HepG2 (cell line): Measurements from ENCODE around the gene ATAD1. TPM values are rescaled to one million over a fixed set of nuclear protein-coding genes. Genes with fewer than 3 reads are reported as not detected.
A peak's percentile ranks its signal among the peaks of the same experiment; 100 is the strongest.

Experiments used
- DPF2 ChIP-seq: sonication (generic); formaldehyde crosslinking; IDR thresholded peaks from 2 replicates; pipeline ENCODE4 v1.4.0; 2020; ENCODE audit warnings: mild to moderate bottlenecking, low read depth, missing genetic modification reagents, borderline replicate concordance
- GABPB1 ChIP-seq: IDR thresholded peaks from 2 replicates; pipeline ENCODE4 v1.6.1; 2016; ENCODE audit warnings: mild to moderate bottlenecking, missing genetic modification reagents, moderate library complexity, missing compliant biosample characterization
- NR3C1 ChIP-seq: sonication (generic); formaldehyde crosslinking; IDR thresholded peaks from 2 replicates; pipeline ENCODE4 v1.4.0; 2020; ENCODE audit warnings: missing genetic modification reagents
- SATB2 ChIP-seq: sonication (generic); formaldehyde crosslinking; IDR thresholded peaks from 2 replicates; pipeline ENCODE4 v1.5.0; 2020; ENCODE audit warnings: missing genetic modification reagents
- THAP11 ChIP-seq: IDR thresholded peaks from 2 replicates; pipeline ENCODE4 v1.6.1; 2016; ENCODE audit warnings: missing biosample characterization, missing genetic modification reagents
- YEATS2 ChIP-seq: sonication (generic); formaldehyde crosslinking; IDR thresholded peaks from 2 replicates; pipeline ENCODE4 v1.4.0; 2020; ENCODE audit warnings: missing genetic modification reagents, borderline replicate concordance
- ZNF761 ChIP-seq: sonication (generic); formaldehyde crosslinking; conservative IDR thresholded peaks from 2 replicates; pipeline ENCODE4 v1.4.0; 2020; ENCODE audit warnings: mild to moderate bottlenecking, missing genetic modification reagents
- ZNF777 ChIP-seq: sonication (generic); formaldehyde crosslinking; IDR thresholded peaks from 2 replicates; pipeline ENCODE4 v1.4.0; 2020; ENCODE audit warnings: missing genetic modification reagents
- polyA plus RNA-seq, 8 experiments: library from polyadenylated mRNA; depleted of rRNA in 3 of 8; stranded (reverse) in 7 of 8; unstranded in 1 of 8; fragments of >200 nt; fragmentation: Illumina TruSeq in 4 of 8; extraction: Trizol in 4 of 8; gene quantifications; 2 replicates each; pipeline versions ENCODE4 v1.2.1 to v1.2.3, GENCODE V29; 2011 to 2016; ENCODE audit warnings: low read depth in 4 of 8, missing spikeins in 1 of 8, mixed read lengths in 1 of 8; ENCODE audit not compliant: insufficient read depth in 1 of 8
- total RNA-seq, 5 experiments: library from RNA; depleted of rRNA; stranded (reverse); fragments of >200 nt; fragmentation: Illumina TruSeq; extraction: Trizol; gene quantifications; 2 replicates each; pipeline ENCODE4 v1.2.3, GENCODE V29; 2016; ENCODE audit warnings: low read depth in 1 of 5
- TF ChIP-seq, protein P1 (sequence below): IDR thresholded peaks from 2 replicates; pipeline ENCODE4 v1.6.1; 2016; ENCODE audit warnings: low read depth
- TF ChIP-seq, protein P2 (sequence below): sonication (generic); formaldehyde crosslinking; conservative IDR thresholded peaks from 2 replicates; pipeline ENCODE4 v1.4.0; 2020; ENCODE audit warnings: missing genetic modification reagents
- TF ChIP-seq, protein P3 (sequence below): sonication (generic); formaldehyde crosslinking; IDR thresholded peaks from 2 replicates; pipeline ENCODE4 v1.5.1; 2020; ENCODE audit warnings: missing genetic modification reagents, mild to moderate bottlenecking, borderline replicate concordance
- TF ChIP-seq, protein P4 (sequence below): sonication (generic); formaldehyde crosslinking; IDR thresholded peaks from 2 replicates; pipeline ENCODE4 v1.4.0; 2020; ENCODE audit warnings: missing genetic modification reagents
- TF ChIP-seq, protein P5 (sequence below): sonication (generic); formaldehyde crosslinking; IDR thresholded peaks from 2 replicates; pipeline ENCODE4 v1.4.0; 2020; ENCODE audit warnings: missing genetic modification reagents
- TF ChIP-seq, protein P6 (sequence below), 2 experiments: fragments of 450-650 bp in 1 of 2; sonication (generic) in 1 of 2; formaldehyde crosslinking; IDR thresholded peaks; 2 replicates each; pipeline versions ENCODE4 v1.5.0 to v1.8.0; 2020 to 2022; ENCODE audit warnings: mild to moderate bottlenecking in 1 of 2, missing genetic modification reagents in 1 of 2
- TF ChIP-seq, protein P7 (sequence below): sonication (generic); formaldehyde crosslinking; IDR thresholded peaks from 2 replicates; pipeline ENCODE4 v1.8.0; 2022; ENCODE audit warnings: missing genetic modification reagents, low read depth, mild to moderate bottlenecking, borderline replicate concordance

ATAD1 gene
- total and polyA plus RNA-seq, 2 of the 13 experiments (the other 11 are each of a cell fraction or from before 2014, with no cell fraction given) = 14.9 to 28.2 TPM

DNA sequence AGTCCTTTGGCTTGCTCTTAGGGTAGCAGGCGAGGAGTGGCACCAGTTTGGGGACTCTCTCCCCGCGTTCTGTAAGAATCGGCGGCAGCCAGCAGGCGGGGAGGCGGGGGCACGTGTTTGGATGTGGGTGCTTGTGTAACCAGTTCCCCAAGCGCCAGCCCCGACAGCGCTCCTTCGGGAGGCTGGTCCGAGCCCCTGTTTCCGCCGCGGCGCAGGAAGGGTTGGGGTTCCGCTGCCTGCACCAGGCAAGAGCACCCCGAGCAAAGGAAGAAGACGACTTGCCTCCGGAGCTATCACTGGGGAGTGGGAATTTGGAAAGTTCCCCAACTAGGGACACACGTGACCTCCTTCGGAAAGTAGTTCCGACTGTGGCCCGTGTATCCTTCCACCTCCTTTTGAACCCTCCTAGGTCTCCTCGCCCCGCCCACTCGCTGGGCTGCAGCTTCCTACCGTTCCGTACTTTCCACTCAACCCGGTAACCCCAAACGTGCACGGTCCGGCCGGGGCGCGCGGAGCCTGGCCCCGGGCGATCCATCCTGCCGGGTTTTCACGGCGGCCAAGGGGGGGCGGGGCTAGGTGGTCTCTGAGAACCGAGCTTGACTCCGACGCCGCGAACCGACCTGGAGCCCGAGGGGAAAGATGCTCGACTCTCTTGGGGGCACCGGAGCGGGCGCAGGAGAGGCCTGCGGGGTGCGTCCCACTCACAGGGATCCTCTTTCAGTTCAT lies 44.1 kb upstream of the ATAD1 start (continued):
- TF ChIP-seq, protein P1, sequence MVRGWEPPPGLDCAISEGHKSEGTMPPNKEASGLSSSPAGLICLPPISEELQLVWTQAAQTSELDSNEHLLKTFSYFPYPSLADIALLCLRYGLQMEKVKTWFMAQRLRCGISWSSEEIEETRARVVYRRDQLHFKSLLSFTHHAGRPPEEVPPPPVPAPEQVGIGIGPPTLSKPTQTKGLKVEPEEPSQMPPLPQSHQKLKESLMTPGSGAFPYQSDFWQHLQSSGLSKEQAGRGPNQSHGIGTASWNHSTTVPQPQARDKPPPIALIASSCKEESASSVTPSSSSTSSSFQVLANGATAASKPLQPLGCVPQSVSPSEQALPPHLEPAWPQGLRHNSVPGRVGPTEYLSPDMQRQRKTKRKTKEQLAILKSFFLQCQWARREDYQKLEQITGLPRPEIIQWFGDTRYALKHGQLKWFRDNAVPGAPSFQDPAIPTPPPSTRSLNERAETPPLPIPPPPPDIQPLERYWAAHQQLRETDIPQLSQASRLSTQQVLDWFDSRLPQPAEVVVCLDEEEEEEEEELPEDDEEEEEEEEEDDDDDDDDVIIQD = peak; percentile 97
- TF ChIP-seq THAP11 (peak; percentile 85), NR3C1 (CRISPR knock-in tag) (no peak), SATB2 (CRISPR knock-in tag) (peak; percentile 83; the same call in 1 of the 2 replicates), ZNF761 (CRISPR knock-in tag) (no peak), ZNF777 (peak; percentile 91), GABPB1 (CRISPR knock-in tag) (peak; percentile 86), DPF2 (CRISPR knock-in tag) (no peak), YEATS2 (peak; percentile 92)
- TF ChIP-seq, protein P2, sequence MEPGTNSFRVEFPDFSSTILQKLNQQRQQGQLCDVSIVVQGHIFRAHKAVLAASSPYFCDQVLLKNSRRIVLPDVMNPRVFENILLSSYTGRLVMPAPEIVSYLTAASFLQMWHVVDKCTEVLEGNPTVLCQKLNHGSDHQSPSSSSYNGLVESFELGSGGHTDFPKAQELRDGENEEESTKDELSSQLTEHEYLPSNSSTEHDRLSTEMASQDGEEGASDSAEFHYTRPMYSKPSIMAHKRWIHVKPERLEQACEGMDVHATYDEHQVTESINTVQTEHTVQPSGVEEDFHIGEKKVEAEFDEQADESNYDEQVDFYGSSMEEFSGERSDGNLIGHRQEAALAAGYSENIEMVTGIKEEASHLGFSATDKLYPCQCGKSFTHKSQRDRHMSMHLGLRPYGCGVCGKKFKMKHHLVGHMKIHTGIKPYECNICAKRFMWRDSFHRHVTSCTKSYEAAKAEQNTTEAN (CRISPR knock-in tag) = peak; percentile 76
- TF ChIP-seq, protein P3, sequence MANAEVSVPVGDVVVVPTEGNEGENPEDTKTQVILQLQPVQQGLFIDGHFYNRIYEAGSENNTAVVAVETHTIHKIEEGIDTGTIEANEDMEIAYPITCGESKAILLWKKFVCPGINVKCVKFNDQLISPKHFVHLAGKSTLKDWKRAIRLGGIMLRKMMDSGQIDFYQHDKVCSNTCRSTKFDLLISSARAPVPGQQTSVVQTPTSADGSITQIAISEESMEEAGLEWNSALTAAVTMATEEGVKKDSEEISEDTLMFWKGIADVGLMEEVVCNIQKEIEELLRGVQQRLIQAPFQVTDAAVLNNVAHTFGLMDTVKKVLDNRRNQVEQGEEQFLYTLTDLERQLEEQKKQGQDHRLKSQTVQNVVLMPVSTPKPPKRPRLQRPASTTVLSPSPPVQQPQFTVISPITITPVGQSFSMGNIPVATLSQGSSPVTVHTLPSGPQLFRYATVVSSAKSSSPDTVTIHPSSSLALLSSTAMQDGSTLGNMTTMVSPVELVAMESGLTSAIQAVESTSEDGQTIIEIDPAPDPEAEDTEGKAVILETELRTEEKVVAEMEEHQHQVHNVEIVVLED (CRISPR knock-in tag) = peak; percentile 81
- TF ChIP-seq, protein P4, sequence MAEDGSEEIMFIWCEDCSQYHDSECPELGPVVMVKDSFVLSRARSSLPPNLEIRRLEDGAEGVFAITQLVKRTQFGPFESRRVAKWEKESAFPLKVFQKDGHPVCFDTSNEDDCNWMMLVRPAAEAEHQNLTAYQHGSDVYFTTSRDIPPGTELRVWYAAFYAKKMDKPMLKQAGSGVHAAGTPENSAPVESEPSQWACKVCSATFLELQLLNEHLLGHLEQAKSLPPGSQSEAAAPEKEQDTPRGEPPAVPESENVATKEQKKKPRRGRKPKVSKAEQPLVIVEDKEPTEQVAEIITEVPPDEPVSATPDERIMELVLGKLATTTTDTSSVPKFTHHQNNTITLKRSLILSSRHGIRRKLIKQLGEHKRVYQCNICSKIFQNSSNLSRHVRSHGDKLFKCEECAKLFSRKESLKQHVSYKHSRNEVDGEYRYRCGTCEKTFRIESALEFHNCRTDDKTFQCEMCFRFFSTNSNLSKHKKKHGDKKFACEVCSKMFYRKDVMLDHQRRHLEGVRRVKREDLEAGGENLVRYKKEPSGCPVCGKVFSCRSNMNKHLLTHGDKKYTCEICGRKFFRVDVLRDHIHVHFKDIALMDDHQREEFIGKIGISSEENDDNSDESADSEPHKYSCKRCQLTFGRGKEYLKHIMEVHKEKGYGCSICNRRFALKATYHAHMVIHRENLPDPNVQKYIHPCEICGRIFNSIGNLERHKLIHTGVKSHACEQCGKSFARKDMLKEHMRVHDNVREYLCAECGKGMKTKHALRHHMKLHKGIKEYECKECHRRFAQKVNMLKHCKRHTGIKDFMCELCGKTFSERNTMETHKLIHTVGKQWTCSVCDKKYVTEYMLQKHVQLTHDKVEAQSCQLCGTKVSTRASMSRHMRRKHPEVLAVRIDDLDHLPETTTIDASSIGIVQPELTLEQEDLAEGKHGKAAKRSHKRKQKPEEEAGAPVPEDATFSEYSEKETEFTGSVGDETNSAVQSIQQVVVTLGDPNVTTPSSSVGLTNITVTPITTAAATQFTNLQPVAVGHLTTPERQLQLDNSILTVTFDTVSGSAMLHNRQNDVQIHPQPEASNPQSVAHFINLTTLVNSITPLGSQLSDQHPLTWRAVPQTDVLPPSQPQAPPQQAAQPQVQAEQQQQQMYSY = peak; percentile 100
- TF ChIP-seq, protein P5, sequence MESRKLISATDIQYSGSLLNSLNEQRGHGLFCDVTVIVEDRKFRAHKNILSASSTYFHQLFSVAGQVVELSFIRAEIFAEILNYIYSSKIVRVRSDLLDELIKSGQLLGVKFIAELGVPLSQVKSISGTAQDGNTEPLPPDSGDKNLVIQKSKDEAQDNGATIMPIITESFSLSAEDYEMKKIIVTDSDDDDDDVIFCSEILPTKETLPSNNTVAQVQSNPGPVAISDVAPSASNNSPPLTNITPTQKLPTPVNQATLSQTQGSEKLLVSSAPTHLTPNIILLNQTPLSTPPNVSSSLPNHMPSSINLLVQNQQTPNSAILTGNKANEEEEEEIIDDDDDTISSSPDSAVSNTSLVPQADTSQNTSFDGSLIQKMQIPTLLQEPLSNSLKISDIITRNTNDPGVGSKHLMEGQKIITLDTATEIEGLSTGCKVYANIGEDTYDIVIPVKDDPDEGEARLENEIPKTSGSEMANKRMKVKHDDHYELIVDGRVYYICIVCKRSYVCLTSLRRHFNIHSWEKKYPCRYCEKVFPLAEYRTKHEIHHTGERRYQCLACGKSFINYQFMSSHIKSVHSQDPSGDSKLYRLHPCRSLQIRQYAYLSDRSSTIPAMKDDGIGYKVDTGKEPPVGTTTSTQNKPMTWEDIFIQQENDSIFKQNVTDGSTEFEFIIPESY = peak; percentile 61; the same call in 1 of the 2 replicates
- TF ChIP-seq, protein P6, sequence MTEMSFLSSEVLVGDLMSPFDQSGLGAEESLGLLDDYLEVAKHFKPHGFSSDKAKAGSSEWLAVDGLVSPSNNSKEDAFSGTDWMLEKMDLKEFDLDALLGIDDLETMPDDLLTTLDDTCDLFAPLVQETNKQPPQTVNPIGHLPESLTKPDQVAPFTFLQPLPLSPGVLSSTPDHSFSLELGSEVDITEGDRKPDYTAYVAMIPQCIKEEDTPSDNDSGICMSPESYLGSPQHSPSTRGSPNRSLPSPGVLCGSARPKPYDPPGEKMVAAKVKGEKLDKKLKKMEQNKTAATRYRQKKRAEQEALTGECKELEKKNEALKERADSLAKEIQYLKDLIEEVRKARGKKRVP (CRISPR knock-in tag; IDR thresholded peaks at IDR 0.05) = no peak; a peak in 1 of 4 replicates
- TF ChIP-seq, protein P7, sequence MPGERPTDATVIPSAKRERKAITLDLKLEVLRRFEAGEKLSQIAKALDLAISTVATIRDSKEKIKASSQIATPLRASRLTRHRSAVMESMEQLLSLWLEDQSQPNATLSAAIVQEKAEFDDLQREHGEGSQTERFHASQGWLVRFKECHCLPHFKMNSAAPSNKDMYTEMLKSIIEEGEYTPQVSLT (CRISPR knock-in tag) = 0 out of 2 replicates have a peak, but pooled peaks have one; percentile 60
